Mesendoderm (in vitro differentiated cells): ENCODE results near the gene ATP6V0C.

Experiments
- DNase-seq: peaks from one replicate; pipeline ENCODE4 v3.0.0; 2013
- H2AK5ac ChIP-seq: 2 replicates; pipeline ENCODE4 v1.6.1; 2013; ENCODE audit warnings: low read length, inconsistent platforms
- H2BK120ac ChIP-seq: 2 replicates; pipeline ENCODE4 v1.6.1; 2013; ENCODE audit warnings: low read depth, mild to moderate bottlenecking, low read length, moderate library complexity, mixed read lengths
- H2BK15ac ChIP-seq: replicated peaks from 2 replicates; pipeline ENCODE4 v1.6.1; 2013; ENCODE audit warnings: low read depth, mild to moderate bottlenecking, moderate library complexity
- H2BK5ac ChIP-seq: 2 replicates; pipeline ENCODE4 v1.6.1; 2013; ENCODE audit warnings: low read length, inconsistent platforms
- H3K18ac ChIP-seq: 2 replicates; pipeline ENCODE4 v1.6.1; 2013; ENCODE audit warnings: mild to moderate bottlenecking, low read length, mixed read lengths
- H3K23ac ChIP-seq: one replicate; pipeline ENCODE4 v1.6.1; 2013; ENCODE audit warnings: low read length
- H3K27ac ChIP-seq: 2 replicates; pipeline ENCODE4 v1.5.1; 2013; ENCODE audit warnings: low read depth, mild to moderate bottlenecking, inconsistent platforms, low read length, moderate library complexity
- H3K27me3 ChIP-seq: 2 replicates; pipeline ENCODE4 v1.6.1; 2013; ENCODE audit warnings: low read length, control low read depth, mild to moderate bottlenecking, inconsistent platforms; ENCODE audit not compliant: insufficient read depth, poor library complexity
- H3K36me3 ChIP-seq: 2 replicates; pipeline ENCODE4 v1.6.1; 2013; ENCODE audit warnings: low read length, inconsistent platforms; ENCODE audit not compliant: control insufficient read depth, insufficient read depth
- H3K4ac ChIP-seq: one replicate; pipeline ENCODE4 v1.6.1; 2013; ENCODE audit warnings: low read depth, mild to moderate bottlenecking, low read length, moderate library complexity
- H3K4me1 ChIP-seq: 2 replicates; pipeline ENCODE4 v1.6.1; 2013; ENCODE audit warnings: low read depth, low read length, inconsistent platforms; ENCODE audit not compliant: control insufficient read depth
- H3K4me2 ChIP-seq: 2 replicates; pipeline ENCODE4 v1.6.1; 2013; ENCODE audit warnings: low read length
- H3K4me3 ChIP-seq: 2 replicates; pipeline ENCODE4 v1.5.1; 2013; ENCODE audit warnings: mild to moderate bottlenecking, low read length
- H3K56ac ChIP-seq: one replicate; pipeline ENCODE4 v1.6.1; 2013; ENCODE audit warnings: low read length
- H3K79me1 ChIP-seq: 2 replicates; pipeline ENCODE4 v1.6.1; 2013; ENCODE audit warnings: low read length, inconsistent platforms
- H3K79me2 ChIP-seq: 2 replicates; pipeline ENCODE4 v1.6.1; 2013; ENCODE audit warnings: mild to moderate bottlenecking, low read length; ENCODE audit not compliant: control insufficient read depth, insufficient read depth
- H3K9ac ChIP-seq: 2 replicates; pipeline ENCODE4 v1.6.1; 2013; ENCODE audit warnings: low read length, inconsistent platforms
- H4K5ac ChIP-seq: one replicate; pipeline ENCODE4 v1.6.1; 2013; ENCODE audit warnings: low read length
- H4K8ac ChIP-seq: one replicate; pipeline ENCODE4 v1.6.1; 2013; ENCODE audit warnings: low read depth, mild to moderate bottlenecking, control low read depth, low read length, moderate library complexity
- WGBS: extraction: QIAGEN DNeasy Blood & Tissue Kit; methylation state at CpG from one replicate; pipeline ENCODE4 v1.1.7; 2013; ENCODE audit warnings: low lambda C conversion rate, missing lambda C conversion rate; ENCODE audit not compliant: insufficient coverage; ENCODE audit errors: extremely low coverage; 5-methylcytosine and 5-hydroxymethylcytosine counted together

Gene ATP6V0C

DNA sequence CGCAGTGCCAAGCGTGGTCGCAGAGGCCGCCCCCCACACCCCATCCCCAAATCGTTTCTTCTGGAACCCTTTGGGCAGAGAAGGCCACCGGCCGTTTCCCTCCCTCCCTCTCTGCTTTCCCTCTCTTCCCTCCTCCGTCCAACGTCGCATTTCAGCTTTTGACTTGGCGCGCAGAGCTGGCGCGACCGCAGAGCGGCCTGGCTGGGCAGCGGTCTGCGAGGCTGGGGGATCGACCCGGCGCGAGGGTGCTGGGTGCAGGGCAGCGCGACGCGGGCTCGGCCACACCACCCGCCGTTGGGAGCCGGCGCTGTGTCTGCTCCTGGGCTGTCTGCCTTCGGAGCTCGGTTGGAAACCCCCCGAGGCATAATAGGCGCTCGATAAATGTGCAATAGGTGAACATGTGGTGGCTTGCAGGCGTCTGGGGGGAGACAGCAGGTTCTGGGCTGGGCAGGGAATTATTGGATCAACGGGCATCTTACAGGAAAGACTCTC is 45.5 kb upstream of the ATP6V0C start:
- Histone ChIP-seq H3K18ac (peak overlapping the region; percentile 51), H4K5ac (no peak overlapping the region), H3K4me3 (no peak overlapping the region), H3K36me3 (no peaks in the 10 kb centered on the region), H3K23ac (no peak overlapping the region), H3K4me1 (no peaks in the 10 kb centered on the region), H2BK15ac (no peak overlapping the region), H2BK120ac (no peak overlapping the region), H2AK5ac (no peak overlapping the region), H3K27me3 (peaks cover 9% of the 10 kb centered on the region), H4K8ac (no peak overlapping the region), H2BK5ac (no peak overlapping the region), H3K4ac (peak overlapping the region; percentile 90), H3K9ac (peak overlapping the region; percentile 76), H3K27ac (no peak overlapping the region), H3K56ac (peak overlapping the region; percentile 85), H3K79me2 (no peaks in the 10 kb centered on the region), H3K79me1 (no peaks in the 10 kb centered on the region), H3K4me2 (peak overlapping the region; percentile 58)
- DNase-seq: peak; percentile 22
- no CpG with 5 or more reads among the region's 38 CpGs for WGBS

DNA sequence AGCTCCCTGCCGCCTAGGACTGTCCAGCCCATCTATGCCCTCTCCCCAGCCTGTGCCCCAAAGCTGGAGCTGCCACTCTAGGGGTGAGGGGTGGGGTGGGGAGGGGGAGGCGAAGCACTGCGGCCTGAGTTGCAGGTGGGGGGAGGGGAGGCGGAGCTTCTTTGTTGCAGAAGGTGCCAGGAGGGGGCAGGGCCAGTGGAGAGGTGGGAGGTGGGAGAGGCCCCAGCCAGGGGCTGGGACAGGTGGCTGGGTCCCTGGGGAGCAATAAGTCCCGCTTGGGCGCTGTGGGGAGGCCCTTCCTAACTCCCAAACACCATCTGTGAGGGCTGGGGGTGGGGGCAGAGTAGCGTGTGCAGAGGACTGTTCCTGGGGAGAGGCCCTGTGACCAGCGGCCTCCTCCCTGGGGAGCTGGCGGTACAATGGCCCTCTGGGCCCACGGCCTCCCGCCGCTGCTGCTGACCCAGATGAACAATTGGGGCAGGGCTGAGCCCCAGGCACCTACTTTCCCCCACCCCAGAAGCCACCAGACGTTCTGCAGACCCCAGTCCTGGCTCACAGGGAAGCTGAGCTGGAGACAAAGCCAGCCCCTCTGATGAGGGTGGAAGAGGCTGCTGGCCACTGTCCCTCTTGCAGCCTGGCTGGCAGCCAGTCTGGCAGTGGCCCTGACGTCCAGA is 44.9 kb upstream of the ATP6V0C start:
- H3K27me3 ChIP-seq: peaks cover 9% of the 10 kb centered on the region
- H2AK5ac ChIP-seq: no peak overlapping the region
- no peaks in the 10 kb centered on the region for H3K79me2 ChIP-seq
- H3K23ac ChIP-seq: no peak overlapping the region
- no peak overlapping the region for H2BK120ac ChIP-seq
- no peaks in the 10 kb centered on the region for H3K4me1 ChIP-seq
- no peaks in the 10 kb centered on the region for H3K36me3 ChIP-seq
- no peak overlapping the region for H3K18ac ChIP-seq
- H3K4ac ChIP-seq: no peak overlapping the region
- peak overlapping the region; percentile 76 for H3K9ac ChIP-seq
- H3K4me2 ChIP-seq: no peak overlapping the region
- no peak overlapping the region for H2BK5ac ChIP-seq
- no peak overlapping the region for H4K8ac ChIP-seq
- H3K56ac ChIP-seq: peak overlapping the region; percentile 85
- no peak overlapping the region for H2BK15ac ChIP-seq
- H3K27ac ChIP-seq: no peak overlapping the region
- no CpG with 5 or more reads among the region's 14 CpGs for WGBS
- no peak overlapping the region for H3K4me3 ChIP-seq
- H4K5ac ChIP-seq: no peak overlapping the region
- no peak for DNase-seq
- no peaks in the 10 kb centered on the region for H3K79me1 ChIP-seq

DNA sequence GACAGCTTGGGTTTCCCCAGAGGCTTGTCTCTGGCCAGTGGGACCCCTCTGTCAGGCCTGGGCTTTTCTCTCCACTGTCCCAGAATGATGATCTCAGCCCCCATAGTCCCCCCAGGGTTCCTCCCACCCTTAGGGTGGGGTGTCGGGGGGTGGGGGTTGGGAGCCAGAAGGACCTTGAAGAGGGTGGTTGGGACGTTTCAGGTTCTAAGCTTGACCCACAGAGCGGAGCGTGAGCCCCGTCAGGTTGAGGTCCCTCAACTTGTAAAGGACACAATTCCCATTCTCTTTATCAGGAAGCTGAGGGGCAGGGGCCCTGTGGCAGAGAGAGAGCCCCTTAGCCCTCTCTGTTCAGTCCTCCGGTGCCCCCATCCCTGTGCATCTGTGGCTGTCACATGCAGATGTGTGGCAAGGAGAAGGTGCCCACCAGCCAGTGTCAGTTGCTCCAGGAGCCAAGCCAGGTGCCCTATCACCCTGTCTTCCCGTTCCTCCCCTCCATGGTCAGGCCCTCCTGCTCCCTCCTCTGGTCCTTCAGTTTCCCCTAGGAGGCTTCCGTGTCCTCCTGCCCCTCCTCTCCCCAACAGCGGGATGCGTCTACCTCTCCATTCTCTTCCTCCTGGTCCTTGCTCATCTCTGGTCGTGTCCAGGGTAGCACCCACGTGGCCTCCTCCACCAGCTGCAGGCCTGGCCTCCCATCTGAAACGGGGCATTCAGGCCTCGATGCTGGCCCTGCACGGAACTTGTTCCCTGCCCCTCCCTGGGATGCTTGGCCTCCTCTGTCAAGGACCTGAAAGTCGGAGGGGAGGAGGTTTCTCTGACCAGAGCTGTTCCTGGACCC is 44.1 kb upstream of the ATP6V0C start:
- Histone ChIP-seq H4K8ac (no peak overlapping the region), H3K79me1 (no peaks in the 10 kb centered on the region), H3K18ac (no peak overlapping the region), H3K56ac (no peak overlapping the region), H3K9ac (no peak overlapping the region), H2AK5ac (no peak overlapping the region), H3K79me2 (no peaks in the 10 kb centered on the region), H3K4me3 (no peak overlapping the region), H3K4ac (no peak overlapping the region), H2BK15ac (no peak overlapping the region), H4K5ac (no peak overlapping the region), H2BK120ac (no peak overlapping the region), H3K23ac (no peak overlapping the region), H3K36me3 (no peaks in the 10 kb centered on the region), H3K4me2 (no peak overlapping the region), H3K27me3 (peaks cover 9% of the 10 kb centered on the region), H3K4me1 (no peaks in the 10 kb centered on the region), H3K27ac (no peak overlapping the region), H2BK5ac (no peak overlapping the region)
- no peak for DNase-seq
- no CpG with 5 or more reads among the region's 16 CpGs for WGBS

DNA sequence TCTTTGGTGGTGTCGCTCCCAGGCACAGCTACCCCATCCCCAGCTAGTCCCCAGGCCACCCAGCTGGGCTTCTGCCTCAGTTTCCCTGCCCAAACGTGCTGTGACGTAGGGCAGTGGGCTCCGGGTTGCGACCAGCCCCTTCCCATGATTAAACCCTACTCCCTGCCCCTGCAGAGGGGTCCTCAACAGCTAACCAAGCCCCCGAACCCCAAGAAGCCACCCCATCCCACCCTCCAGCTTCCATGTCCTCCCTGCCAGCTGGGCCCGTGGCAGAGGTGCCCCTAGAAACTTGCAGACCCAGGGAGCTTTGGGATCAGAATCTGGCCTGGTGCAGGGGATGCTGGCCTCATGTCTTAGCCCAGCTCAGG is 43.5 kb upstream of the ATP6V0C start:
- no CpG with 5 or more reads among the region's 7 CpGs for WGBS

DNA sequence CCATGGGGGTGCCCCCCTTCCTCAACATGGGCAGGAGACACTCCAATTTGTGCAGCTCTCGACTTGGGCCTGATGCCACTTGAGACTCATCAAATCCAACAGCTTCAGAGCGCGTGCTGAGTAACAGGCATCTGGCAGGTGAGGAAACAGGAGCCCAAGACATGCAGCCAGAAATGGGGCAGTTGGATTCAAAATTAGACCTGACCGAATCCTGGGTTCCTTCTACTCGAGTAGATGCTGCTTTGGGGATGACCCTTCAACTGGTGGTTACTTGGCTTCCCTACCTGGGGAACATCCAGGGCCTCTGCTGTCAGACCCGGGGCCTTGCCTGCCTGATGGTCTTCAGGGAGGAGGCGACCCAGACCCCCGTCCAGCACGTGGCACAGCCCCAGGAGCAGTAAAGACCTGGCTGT is 43.1 kb upstream of the ATP6V0C start:
- Histone ChIP-seq H3K4me2 (no peak overlapping the region), H2BK120ac (no peak overlapping the region), H4K5ac (no peak overlapping the region), H3K23ac (no peak overlapping the region), H3K79me2 (no peaks in the 10 kb centered on the region), H3K4me3 (no peak overlapping the region), H3K18ac (no peak overlapping the region), H3K56ac (no peak overlapping the region), H3K4ac (no peak overlapping the region), H3K27me3 (peaks cover 9% of the 10 kb centered on the region), H3K27ac (no peak overlapping the region), H4K8ac (no peak overlapping the region), H3K79me1 (no peaks in the 10 kb centered on the region), H3K9ac (no peak overlapping the region), H3K4me1 (no peaks in the 10 kb centered on the region), H3K36me3 (no peaks in the 10 kb centered on the region), H2BK15ac (no peak overlapping the region), H2AK5ac (no peak overlapping the region), H2BK5ac (no peak overlapping the region)
- WGBS: no CpG with 5 or more reads among the region's 9 CpGs
- no peak for DNase-seq

More for the DNA sequence above, 43.5 kb upstream of the ATP6V0C start:
- H3K4ac ChIP-seq: no peak overlapping the region
- no peaks in the 10 kb centered on the region for H3K4me1 ChIP-seq
- H3K4me3 ChIP-seq: no peak overlapping the region
- no peak overlapping the region for H2BK5ac ChIP-seq
- no peak overlapping the region for H3K18ac ChIP-seq
- no peak overlapping the region for H3K9ac ChIP-seq
- no peaks in the 10 kb centered on the region for H3K79me1 ChIP-seq
- no peak overlapping the region for H3K27ac ChIP-seq
- no peaks in the 10 kb centered on the region for H3K36me3 ChIP-seq
- H2AK5ac ChIP-seq: no peak overlapping the region
- no peak overlapping the region for H4K5ac ChIP-seq
- H3K56ac ChIP-seq: no peak overlapping the region
- H3K4me2 ChIP-seq: no peak overlapping the region
- H2BK120ac ChIP-seq: no peak overlapping the region
- H2BK15ac ChIP-seq: no peak overlapping the region
- DNase-seq: no peak
- H4K8ac ChIP-seq: no peak overlapping the region
- H3K79me2 ChIP-seq: no peaks in the 10 kb centered on the region
- no peak overlapping the region for H3K23ac ChIP-seq
- peaks cover 9% of the 10 kb centered on the region for H3K27me3 ChIP-seq
